IPS-18c (cell line): Measurements from ENCODE around the gene PTPRM.
"Not testable (repeated sequence)": the region's sequence is repeated elsewhere in the genome, so short reads cannot be mapped to it uniquely, and the experiment has no call there.

Source experiments
- H3K4me3 ChIP-seq: 2 replicates; pipeline ENCODE4 v1.7.0; 2013; ENCODE audit warnings: low read depth, mild to moderate bottlenecking, low read length, moderate library complexity; ENCODE audit not compliant: insufficient read depth
- H3K9me3 ChIP-seq: one replicate; pipeline ENCODE4 v1.6.1; 2013; ENCODE audit warnings: mild to moderate bottlenecking, low read length, moderate library complexity; ENCODE audit not compliant: control insufficient read depth, insufficient read depth

The PTPRM gene

DNA sequence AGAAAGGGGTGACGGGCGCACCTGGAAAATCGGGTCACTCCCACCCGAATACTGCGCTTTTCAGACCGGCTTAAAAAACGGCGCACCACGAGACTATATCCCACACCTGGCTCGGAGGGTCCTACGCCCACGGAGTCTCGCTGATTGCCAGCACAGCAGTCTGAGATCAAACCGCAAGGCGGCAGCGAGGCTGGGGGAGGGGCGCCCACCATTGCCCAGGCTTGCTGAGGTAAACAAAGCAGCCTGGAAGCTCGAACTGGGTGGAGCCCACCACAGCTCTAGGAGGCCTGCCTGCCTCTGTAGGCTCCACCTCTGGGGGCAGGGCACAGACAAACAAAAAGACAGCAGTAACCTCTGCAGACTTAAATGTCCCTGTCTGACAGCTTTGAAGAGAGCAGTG is 399.6 kb downstream of the PTPRM start:
- H3K4me3 ChIP-seq, H3K9me3 ChIP-seq: not testable (repeated sequence)

DNA sequence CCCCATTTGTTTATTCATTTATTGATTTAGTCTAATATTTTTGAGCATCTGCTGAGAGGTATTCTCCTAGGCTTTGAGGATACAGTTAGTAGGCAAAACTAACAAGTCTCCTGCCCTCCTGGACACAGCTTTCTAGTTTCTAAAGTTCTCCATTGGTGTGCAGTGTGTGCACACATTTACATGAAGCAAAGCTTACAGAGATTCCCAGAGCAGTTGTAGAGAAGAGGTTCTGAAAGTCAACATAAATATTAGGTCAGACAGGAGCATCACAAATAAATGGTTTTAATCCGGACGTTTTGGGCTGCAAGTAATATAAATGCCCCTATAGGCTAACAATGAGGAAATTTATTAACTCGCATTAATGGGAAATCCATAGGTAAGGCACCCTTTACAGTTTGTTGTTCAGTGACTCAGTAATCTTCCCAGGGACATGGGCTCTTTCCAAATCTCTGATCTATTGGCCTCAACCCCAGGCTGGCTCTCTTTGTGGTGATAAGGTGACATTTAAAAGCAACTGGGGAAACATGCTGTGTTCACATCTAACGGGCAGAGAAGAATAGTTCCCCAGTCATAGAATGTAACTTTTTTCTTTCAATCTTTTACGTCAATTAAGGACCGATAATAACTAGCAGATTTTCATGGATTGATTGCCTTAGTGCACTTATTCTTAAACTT is 407.2 kb downstream of the PTPRM start:
- no peaks in the 10 kb centered on the region for H3K9me3 ChIP-seq
- no peak overlapping the region for H3K4me3 ChIP-seq

DNA sequence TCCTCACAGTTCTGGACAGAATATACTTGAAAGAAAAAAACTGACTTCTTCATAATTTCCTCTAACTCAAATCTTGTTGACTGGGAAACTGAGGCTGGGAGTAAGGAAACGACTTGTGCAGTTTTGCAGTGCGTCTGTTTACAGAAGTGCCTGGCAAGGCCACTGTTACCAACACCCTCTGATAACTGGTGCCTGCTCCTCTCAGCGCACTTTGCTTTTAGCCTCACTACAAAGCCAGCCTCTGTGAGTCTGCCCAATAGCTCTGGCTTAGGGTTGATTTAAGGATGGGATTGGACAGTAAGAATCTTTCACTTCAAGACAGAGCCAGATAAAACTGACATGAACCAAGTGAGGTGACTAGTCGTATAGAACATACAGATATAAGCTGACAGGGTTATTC is 410.8 kb downstream of the PTPRM start:
- H3K9me3 ChIP-seq: no peaks in the 10 kb centered on the region
- H3K4me3 ChIP-seq: no peak overlapping the region

DNA sequence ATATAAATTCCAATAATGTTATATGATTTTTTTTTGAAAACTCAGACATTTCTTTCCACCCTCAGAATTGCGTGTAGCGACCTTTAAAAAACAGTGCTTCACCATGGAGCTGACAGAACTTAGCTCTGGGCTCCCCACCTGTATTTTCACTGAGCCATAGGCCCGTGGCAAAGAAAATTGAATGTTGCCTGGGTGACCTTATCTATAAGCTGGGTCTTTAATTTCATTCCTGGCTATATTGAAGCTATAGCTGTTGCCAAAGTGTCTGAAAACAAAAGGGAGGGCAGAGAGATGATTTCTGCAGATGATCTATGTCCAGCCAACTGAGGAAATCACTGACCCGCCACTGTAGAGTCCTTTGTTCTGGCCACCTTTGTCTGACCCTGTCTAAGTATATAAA is 411.7 kb downstream of the PTPRM start:
- Histone ChIP-seq H3K9me3 (no peaks in the 10 kb centered on the region), H3K4me3 (no peak overlapping the region)

DNA sequence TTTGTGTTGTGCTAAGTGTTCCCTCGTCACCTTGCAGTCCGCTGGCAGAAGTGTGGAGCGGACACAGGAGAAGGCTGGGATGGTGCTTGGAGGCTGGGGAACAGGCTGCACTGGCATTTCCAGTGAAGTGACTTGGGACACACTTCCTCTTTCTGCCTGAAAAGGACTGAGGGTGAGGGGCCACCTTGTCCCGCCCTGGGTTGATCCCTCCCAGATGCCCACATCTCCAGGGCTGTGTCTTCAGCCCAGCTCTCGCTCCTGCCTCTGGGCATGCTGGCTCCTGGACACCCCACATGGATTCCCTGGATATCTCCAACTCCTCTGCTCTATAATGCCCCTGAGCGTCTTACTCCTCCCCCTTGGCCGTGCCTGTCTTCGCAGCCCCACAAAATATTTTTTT is 412.6 kb downstream of the PTPRM start:
- no peaks in the 10 kb centered on the region for H3K9me3 ChIP-seq

DNA sequence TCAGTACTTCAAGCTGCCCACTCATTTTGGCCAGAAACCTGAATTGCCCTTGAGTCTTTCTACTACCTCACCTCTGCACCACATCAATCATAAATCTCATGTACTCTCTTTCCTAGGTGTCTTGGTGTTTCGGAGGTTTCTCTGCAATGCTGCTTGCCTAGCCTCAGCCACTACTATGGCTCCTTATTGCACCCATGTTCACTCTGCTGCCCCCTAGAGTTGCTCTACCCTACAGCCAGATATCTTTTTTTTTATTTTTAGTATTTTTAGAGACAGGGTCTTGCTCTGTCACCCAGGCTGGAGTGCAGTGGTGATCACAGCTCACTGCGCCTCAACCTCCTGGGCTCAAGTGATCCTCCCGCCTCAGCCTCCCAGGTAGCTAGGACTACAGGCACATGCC is 413.0 kb downstream of the PTPRM start:
- Histone ChIP-seq H3K9me3 (no peaks in the 10 kb centered on the region), H3K4me3 (no peak overlapping the region)

More for the DNA sequence above, 412.6 kb downstream of the PTPRM start:
- H3K4me3 ChIP-seq: no peak overlapping the region

DNA sequence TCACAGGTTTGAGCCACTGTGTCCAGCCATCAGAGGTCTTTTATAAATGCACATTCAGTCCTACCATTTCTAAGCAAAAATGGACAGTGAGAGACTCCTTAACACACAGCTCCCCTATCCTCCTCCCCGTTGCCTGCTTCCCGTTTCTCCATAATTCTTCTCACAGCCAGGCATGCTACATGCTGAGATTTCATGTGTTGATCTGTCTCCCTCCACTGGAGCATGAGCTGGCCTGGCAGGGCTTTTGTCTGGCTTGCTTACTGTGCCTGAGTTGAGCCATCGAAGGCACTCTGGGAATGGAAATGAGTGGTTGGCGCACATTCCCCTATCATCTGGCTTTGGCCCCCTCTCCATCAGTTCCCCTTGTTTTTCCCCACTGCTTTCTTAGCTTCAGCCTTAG is 413.5 kb downstream of the PTPRM start:
- Histone ChIP-seq H3K4me3 (no peak overlapping the region), H3K9me3 (no peaks in the 10 kb centered on the region)

DNA sequence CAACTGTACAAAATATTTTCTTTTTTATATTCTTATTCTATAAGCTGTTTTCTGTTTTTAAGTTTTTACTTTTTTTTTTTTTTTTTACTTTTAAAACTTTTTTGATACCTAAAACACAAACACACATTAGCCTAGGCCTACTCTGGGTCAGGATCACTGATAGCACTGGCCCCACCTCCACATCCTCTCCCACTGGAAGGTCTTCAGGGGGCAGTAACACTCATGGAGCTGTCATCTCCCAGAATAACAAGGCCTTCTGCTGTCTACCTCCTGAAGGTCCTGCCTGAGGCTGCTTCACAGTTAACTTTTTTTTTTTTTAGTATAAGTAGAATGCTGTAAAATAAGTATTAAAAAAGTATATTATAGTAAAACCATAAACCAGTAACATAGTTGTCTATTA is 415.1 kb downstream of the PTPRM start:
- no peaks in the 10 kb centered on the region for H3K9me3 ChIP-seq
- H3K4me3 ChIP-seq: no peak overlapping the region

DNA sequence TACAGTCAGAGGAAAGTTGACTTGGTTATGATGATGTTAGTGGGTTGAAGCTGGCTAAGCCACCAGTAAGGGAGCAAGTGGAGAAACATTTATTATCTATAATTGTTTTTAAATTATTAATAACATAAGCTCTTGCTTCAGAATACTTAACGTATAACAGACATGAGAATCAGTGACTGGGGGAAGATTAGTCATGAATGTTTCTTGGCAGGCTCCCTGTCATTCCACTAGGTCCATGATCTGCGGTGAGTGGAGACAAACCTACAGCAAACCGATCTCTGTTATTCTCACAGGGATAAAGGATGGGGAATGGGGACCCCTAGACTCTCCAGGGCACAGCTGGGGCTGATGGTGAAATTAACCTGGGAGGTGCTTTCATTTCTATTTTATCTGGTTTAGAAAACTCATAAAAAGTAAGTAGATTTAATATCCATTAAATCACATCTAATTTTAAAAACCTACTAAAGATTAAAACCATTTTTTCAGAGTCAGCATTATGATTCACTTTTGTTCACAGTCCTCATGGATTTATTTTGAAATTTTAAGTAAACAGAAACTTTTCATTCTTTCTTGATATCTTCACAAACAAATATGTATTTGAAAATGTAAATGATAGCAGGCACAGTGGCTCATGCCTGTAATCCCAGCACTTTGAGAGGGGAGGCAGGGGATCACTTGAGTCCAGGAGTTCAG is 420.3 kb downstream of the PTPRM start:
- H3K4me3 ChIP-seq: no peak overlapping the region
- no peaks in the 10 kb centered on the region for H3K9me3 ChIP-seq

DNA sequence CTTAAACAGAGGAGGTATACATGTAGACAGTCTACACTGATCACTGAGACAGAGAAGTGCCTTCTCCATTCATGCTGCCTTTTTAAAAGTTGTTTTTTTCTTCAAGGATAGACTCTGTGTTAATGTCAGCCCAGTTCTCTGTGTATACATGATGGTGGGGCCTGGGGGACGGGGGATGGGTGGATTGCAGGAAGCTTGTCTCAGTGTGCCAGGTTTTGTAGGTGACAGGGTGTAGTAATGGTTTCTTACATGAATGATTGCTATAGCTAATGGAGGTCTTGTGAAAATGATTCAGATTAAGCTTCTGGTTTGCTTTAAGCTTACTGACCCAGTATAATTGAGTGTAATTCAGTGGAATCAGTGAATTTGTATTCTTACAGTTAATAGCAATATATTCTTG is 423.6 kb downstream of the PTPRM start:
- H3K4me3 ChIP-seq: no peak overlapping the region
- no peaks in the 10 kb centered on the region for H3K9me3 ChIP-seq

DNA sequence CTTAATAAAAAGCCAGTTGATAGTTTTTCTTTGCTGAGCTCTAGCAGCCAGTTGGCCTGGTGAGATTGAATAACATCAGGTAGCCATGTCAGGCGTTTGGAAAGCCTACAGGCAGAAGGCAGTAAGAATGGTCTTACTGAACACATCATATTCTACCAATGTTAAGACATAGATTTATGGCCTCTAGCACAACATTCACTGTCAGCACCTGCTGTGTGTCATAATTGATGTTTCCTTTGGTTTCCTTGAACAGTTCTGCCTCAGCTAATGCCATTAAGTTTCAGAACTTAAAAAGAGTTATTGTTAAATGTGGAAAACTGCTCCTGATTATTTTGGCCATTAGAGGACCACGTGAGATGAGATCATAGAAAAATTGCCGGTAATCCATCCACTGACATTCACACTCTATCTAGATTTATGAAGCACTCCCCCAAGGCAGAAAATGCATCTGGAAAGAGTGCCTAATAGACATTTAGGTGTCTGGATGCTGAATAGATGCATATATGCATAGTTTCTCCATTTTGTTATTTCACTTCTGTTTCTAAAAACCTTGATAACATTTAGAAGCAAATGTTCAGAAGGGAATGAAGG is 434.7 kb downstream of the PTPRM start:
- no peaks in the 10 kb centered on the region for H3K9me3 ChIP-seq

DNA sequence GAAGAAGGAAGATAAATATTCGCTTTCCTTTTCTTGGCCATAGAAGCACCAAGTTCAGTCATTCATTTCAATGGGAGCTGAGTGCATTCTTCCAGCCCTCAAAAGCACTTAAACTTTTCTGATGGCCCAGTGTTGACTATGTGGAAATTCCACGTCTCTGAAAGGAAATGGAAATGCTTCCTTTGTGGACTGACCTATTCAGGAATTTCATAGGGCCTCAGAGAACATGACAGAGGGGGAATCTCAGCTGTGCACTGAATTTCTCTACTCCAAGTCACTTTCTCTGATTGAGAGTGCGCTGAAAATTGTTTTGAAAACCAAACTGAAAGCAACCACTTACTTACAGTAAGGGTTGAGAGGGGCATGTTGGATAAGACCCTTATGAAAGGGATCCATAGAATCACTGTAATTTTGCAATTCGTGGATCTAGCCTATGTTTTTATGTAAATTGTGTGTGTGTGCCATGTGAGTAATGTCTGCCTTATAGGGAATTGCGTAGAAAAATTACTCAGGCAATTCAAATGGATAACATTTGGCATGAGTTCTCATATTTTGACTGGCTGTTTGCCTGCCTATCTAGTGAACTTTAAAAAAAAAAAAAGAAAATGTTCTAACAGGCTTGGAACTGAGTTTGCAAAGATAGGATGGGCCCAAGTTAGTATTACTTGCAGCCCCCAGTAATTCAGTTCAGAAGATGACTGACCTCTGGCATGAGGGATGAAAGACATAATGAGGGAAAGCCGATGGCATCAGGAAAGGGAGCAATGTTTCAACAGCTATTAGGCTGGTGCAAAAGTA is 437.0 kb downstream of the PTPRM start:
- Histone ChIP-seq H3K9me3 (no peaks in the 10 kb centered on the region), H3K4me3 (no peak overlapping the region)

More for the DNA sequence above, 434.7 kb downstream of the PTPRM start:
- no peak overlapping the region for H3K4me3 ChIP-seq

DNA sequence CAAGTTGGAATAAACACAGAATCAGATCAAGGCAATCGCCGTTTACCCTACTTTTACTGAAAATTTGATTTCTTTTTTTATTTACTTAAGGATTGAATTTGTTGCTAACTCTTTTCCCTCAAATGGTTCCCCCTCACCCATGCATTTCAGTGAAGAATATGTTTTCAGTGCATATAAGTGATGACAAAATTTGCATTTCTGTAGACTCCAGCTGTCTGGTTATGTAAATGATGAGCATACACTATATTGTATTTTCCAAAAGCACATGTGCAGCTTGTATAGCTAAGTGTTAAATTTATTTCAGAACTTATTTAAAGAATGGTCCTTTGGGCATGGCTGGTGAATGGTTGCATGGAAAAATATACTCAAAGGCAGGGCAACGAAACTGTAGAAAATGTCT is 437.7 kb downstream of the PTPRM start:
- Histone ChIP-seq H3K9me3 (no peaks in the 10 kb centered on the region), H3K4me3 (no peak overlapping the region)

DNA sequence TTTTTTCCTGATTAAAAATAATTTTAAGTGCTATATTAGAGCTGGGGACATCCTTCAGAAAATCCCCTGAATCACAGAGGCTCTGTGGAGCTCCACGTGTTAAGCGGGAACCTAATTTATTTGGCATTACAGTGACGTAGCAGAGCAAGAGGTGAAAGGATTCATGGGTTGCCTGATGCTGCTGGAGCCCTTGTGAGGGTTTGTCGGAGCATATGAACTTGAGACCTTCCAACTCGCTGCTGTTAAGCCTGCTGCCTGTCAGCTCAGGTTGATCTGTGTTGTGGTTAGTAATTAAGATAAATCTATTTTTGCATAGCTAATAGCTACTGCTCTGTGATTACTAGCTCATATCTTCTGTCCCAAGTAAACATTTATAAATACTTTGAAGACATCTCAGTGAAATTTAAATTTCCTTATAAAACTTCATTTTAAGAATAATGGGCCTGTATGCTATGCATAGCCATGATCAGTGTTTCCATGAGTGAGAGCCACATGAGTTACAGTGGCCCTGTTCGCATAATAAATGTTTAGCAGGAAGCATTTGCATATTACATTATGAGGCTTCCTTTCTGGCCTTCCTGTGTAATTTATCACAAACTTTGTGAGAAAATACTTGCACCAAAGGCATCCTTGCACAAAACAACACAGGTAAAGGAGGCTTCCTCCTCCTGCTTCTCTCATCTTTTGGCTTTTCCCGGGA is 438.9 kb downstream of the PTPRM start:
- H3K9me3 ChIP-seq: no peaks in the 10 kb centered on the region
- H3K4me3 ChIP-seq: no peak overlapping the region

DNA sequence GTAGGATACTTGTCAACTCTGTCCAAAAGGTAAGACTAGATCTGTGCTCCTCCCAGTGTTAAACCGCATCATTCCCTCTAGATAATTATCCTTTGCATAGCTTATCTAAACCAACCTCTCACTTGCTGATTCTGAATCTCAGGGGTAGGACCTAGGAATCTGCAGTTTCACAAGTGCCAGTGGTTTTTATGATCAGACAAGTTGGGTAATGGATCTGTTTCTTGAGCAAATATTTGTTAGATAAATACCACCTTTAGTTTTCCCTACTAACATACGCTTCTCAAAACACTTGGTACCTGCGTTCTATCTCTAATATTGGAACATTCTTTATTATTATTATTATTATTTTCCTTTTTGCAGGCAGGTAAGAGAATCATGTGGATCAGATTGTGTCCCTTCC is 439.9 kb downstream of the PTPRM start:
- no peaks in the 10 kb centered on the region for H3K9me3 ChIP-seq
- H3K4me3 ChIP-seq: no peak overlapping the region

DNA sequence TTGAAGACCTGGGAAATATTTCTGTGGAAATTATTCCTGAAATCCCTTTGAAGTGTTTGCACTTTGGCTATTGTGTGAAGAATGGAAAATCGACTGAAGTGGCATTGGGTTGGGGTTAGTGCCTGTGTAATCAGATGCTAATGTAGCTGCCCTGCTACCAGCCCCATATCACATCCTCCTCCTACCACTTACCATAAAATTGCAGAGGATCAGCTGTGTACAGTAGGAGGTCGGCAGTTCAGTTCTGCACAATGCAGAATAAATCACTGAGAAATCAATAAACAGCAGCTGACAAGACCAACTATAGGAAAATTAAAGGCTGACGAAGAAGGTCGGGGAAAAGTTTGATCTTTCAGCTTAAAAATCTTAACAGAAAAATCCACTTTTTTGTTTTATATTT is 440.9 kb downstream of the PTPRM start:
- Histone ChIP-seq H3K9me3 (no peaks in the 10 kb centered on the region), H3K4me3 (no peak overlapping the region)

DNA sequence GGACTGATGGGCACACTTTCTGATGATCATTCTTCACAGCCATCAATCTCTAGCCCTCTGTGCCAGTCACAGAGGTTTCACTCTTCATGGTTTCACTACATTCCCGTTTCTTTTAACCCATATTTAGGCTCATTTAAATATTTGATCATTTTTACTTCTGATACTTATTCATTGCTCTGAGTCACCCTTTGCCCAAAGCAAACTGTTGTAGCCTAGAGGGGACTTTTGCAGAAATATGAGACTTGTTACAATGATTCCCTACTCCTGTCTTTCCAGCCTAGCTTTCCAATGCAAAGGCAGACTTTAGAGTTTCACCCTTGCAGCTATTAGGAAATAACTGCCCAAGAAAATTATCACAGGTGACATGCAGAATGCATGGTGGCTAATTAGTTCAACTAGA is 444.2 kb downstream of the PTPRM start:
- Histone ChIP-seq H3K9me3 (no peaks in the 10 kb centered on the region), H3K4me3 (no peak overlapping the region)
